Calu3 (cell line): Measurements from ENCODE around the gene LPCAT1. TPM values are rescaled to one million over a fixed set of nuclear protein-coding genes. Genes with fewer than 3 reads are reported as not detected.

Source experiments
- BruUV-seq: library from RNA; stranded (reverse); fragments of 400-500 nt; replicated peaks from 2 replicates; lab custom pipeline; 2021; lab: Mats Ljungman, UMichigan
- CTCF ChIA-PET: fragments of 300-600 bp; sonication (Branson Sonifier 250); formaldehyde crosslinking; loops from one replicate; lab custom pipeline; 2022; ENCODE audit warnings: antibody characterized with exemption; lab: Charles Lee
- DNase-seq: peaks from one replicate; pipeline ENCODE4 v3.0.0; 2022
- H3K27ac Mint-ChIP-seq: one replicate; pipeline ENCODE4 v1.8.0; 2022; ENCODE audit warnings: mixed read lengths; ENCODE audit not compliant: unreplicated experiment
- H3K27me3 Mint-ChIP-seq: one replicate; pipeline ENCODE4 v1.8.0; 2022; ENCODE audit warnings: mixed read lengths; ENCODE audit not compliant: unreplicated experiment
- H3K36me3 Mint-ChIP-seq: one replicate; pipeline ENCODE4 v1.8.0; 2022; ENCODE audit warnings: mild to moderate bottlenecking, moderate library complexity, mixed read lengths; ENCODE audit not compliant: insufficient read depth, unreplicated experiment
- H3K4me1 Mint-ChIP-seq: one replicate; pipeline ENCODE4 v1.8.0; 2022; ENCODE audit warnings: mild to moderate bottlenecking, low read depth, mixed read lengths; ENCODE audit not compliant: unreplicated experiment
- H3K4me3 Mint-ChIP-seq: one replicate; pipeline ENCODE4 v1.8.0; 2022; ENCODE audit warnings: mild to moderate bottlenecking, low read depth, moderate library complexity, mixed read lengths; ENCODE audit not compliant: unreplicated experiment
- H3K9me3 Mint-ChIP-seq: one replicate; pipeline ENCODE4 v1.8.0; 2022; ENCODE audit warnings: low read depth, mixed read lengths; ENCODE audit not compliant: unreplicated experiment
- CTCF ChIP-seq: fragments of 200-600 bp; IDR thresholded peaks from one replicate; pipeline ENCODE4 v1.8.0; 2022; ENCODE audit warnings: antibody characterized with exemption; ENCODE audit not compliant: unreplicated experiment
- intact Hi-C: fragments of 100-400 bp; cut with micrococcal nuclease; formaldehyde crosslinking; loops from one replicate; pipeline ENCODE4 v1.10.0; 2022; ENCODE audit not compliant: unreplicated experiment
- total RNA-seq: library from RNA; stranded (reverse); gene quantifications from 2 replicates; pipeline ENCODE4 v1.2.3, GENCODE V29; 2022

The LPCAT1 gene
- total RNA-seq, 1 experiment from 2014 or later: 42.3 TPM

GRCh38 chr5:1526681-1527131 lies 2.9 kb upstream of the LPCAT1 start:
- intact Hi-C loops: no loop called here
- no peak for DNase-seq
- Mint-ChIP-seq H3K4me3 (no peak overlapping the region), H3K4me1 (peaks cover 9% of the 10 kb centered on the region), H3K9me3 (no peaks in the 10 kb centered on the region), H3K27ac (no peak overlapping the region), H3K27me3 (peaks cover 15% of the 10 kb centered on the region), H3K36me3 (peaks cover 28% of the 10 kb centered on the region)
- TF ChIP-seq CTCF: no peak
- CTCF ChIA-PET: no interaction called here
- no TSS peak for BruUV-seq

GRCh38 chr5:1526190-1526631 lies 2.5 kb upstream of the LPCAT1 start:
- no peak for DNase-seq
- intact Hi-C loops: no loop called here
- Mint-ChIP-seq H3K27me3 (peaks cover 15% of the 10 kb centered on the region), H3K4me3 (no peak overlapping the region), H3K9me3 (no peaks in the 10 kb centered on the region), H3K36me3 (peaks cover 29% of the 10 kb centered on the region), H3K27ac (no peak overlapping the region), H3K4me1 (peaks cover 12% of the 10 kb centered on the region)
- no TSS peak for BruUV-seq
- CTCF ChIA-PET: no interaction called here
- TF ChIP-seq CTCF: no peak

GRCh38 chr5:1525624-1526189 lies 1.9 kb upstream of the LPCAT1 start:
- no peak for TF ChIP-seq CTCF
- DNase-seq: no peak
- H3K4me3 Mint-ChIP-seq: no peak overlapping the region
- H3K27me3 Mint-ChIP-seq: peaks cover 15% of the 10 kb centered on the region
- H3K27ac Mint-ChIP-seq: no peak overlapping the region
- peaks cover 12% of the 10 kb centered on the region for H3K4me1 Mint-ChIP-seq
- peaks cover 29% of the 10 kb centered on the region for H3K36me3 Mint-ChIP-seq
- intact Hi-C loops: no loop called here
- H3K9me3 Mint-ChIP-seq: no peaks in the 10 kb centered on the region
- BruUV-seq: no TSS peak
- CTCF ChIA-PET: no interaction called here

- Mint-ChIP-seq H3K4me3 (peak overlapping the region; percentile 57), H3K36me3 (peaks cover 33% of the 10 kb centered on the region), H3K27me3 (peaks cover 15% of the 10 kb centered on the region), H3K4me1 (peaks cover 12% of the 10 kb centered on the region), H3K27ac (no peak overlapping the region), H3K9me3 (no peaks in the 10 kb centered on the region)
- intact Hi-C loops: no loop called here
- no TSS peak for BruUV-seq
- CTCF ChIA-PET: no interaction called here
- no peak for TF ChIP-seq CTCF
- DNase-seq: no peak
Measured at GRCh38 chr5:1524799-1525623, 1.3 kb upstream of the LPCAT1 start.
